ENCODE measurements around the gene KCNMA1. TPM values are rescaled to one million over a fixed set of nuclear protein-coding genes. Genes with fewer than 3 reads are reported as not detected.
A peak's percentile ranks its signal among the peaks of the same experiment; 100 is the strongest.

The KCNMA1 gene
- total RNA-seq, 1 experiment from 2014 or later, result 0.08 TPM

GRCh38 chr10:77090381-77091356 lies 546.9 kb downstream of the KCNMA1 start:
- no peak for DNase-seq (ENCODE audit: low spot score)

GRCh38 chr10:77087366-77087765 lies 550.2 kb downstream of the KCNMA1 start:
- no peak for DNase-seq (ENCODE audit: low spot score)

- DNase-seq (ENCODE audit: low spot score), result no peak
Measured at GRCh38 chr10:77086081-77086480, 551.5 kb downstream of the KCNMA1 start.

- no peak for DNase-seq (ENCODE audit: low spot score)
Measured at GRCh38 chr10:77085344-77085743, 552.3 kb downstream of the KCNMA1 start.

GRCh38 chr10:77084431-77085144 lies 553.0 kb downstream of the KCNMA1 start:
- no peak for DNase-seq (ENCODE audit: low spot score)

- DNase-seq (ENCODE audit: low spot score), result peak; percentile 16
Measured at GRCh38 chr10:77082601-77083252, 554.9 kb downstream of the KCNMA1 start.

GRCh38 chr10:77081481-77081891 lies 556.1 kb downstream of the KCNMA1 start:
- no peak for DNase-seq (ENCODE audit: low spot score)

GRCh38 chr10:77080361-77081027 lies 557.1 kb downstream of the KCNMA1 start:
- no peak for DNase-seq (ENCODE audit: low spot score)

GRCh38 chr10:77079592-77080300 lies 557.9 kb downstream of the KCNMA1 start:
- DNase-seq (ENCODE audit: low spot score), result no peak

GRCh38 chr10:77077316-77077945 lies 560.2 kb downstream of the KCNMA1 start:
- DNase-seq (ENCODE audit: low spot score), result no peak

GRCh38 chr10:77075926-77076325 lies 561.7 kb downstream of the KCNMA1 start:
- no peak for DNase-seq (ENCODE audit: low spot score)

- DNase-seq (ENCODE audit: low spot score), result no peak
Measured at GRCh38 chr10:77074104-77074624, 563.4 kb downstream of the KCNMA1 start.

- DNase-seq (ENCODE audit: low spot score), result no peak
Measured at GRCh38 chr10:77073663-77073960, 564.0 kb downstream of the KCNMA1 start.

- no peak for DNase-seq (ENCODE audit: low spot score)
Measured at GRCh38 chr10:77072836-77073662, 564.6 kb downstream of the KCNMA1 start.

- no peak for DNase-seq (ENCODE audit: low spot score)
Measured at GRCh38 chr10:77072361-77072835, 565.2 kb downstream of the KCNMA1 start.

- no peak for DNase-seq (ENCODE audit: low spot score)
Measured at GRCh38 chr10:77071956-77072355, 565.7 kb downstream of the KCNMA1 start.

GRCh38 chr10:77071001-77071511 lies 566.6 kb downstream of the KCNMA1 start:
- DNase-seq (ENCODE audit: low spot score), result no peak

GRCh38 chr10:77070346-77070745 lies 567.3 kb downstream of the KCNMA1 start:
- DNase-seq (ENCODE audit: low spot score), result no peak

- DNase-seq (ENCODE audit: low spot score), result no peak
Measured at GRCh38 chr10:77068969-77069368, 568.6 kb downstream of the KCNMA1 start.
